ENCODE results near the gene RETN.

Gene RETN

DNA sequence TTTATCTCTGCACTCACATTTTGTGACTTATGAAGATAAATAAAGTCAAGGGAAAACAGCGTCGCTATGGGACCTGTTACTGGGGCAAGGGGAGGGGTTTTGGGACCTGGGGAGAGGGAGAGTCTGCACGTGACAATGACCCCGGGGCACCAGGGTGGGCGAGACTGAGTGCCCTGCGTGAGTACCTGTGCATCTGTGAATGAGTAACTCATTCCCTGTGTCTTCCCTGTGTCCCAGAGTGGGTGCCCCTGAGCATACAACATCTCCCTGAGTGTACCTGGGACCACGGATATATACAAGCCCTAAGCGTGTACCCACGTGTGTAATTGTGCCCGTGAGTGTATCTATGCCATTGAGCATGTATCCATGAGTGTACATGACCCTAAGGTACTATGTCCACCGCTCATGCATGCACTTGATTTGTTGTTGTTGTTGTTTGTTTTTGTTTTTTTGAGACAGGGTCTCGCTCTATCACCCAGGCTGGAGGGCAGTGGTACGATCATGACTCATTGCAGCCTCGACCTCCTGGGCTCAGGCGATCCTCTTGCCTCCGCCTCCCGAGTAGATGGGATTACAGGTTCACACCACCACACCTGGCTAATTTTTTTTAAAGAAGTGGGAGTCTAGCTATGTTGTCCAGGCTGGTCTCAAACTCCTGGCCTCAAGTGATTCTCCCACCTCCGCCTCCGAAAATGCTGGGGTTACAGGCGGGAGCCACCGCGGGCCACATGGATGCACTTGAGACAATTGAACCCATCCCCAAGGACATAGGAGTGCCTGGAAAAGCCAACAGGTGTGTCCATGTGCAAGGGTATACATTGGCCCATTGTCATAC, 11.1 kb downstream of the RETN start:
- H3K27ac ChIP-seq = peak overlapping the region; percentile 75; the same call in 1 of the 2 replicates

DNA sequence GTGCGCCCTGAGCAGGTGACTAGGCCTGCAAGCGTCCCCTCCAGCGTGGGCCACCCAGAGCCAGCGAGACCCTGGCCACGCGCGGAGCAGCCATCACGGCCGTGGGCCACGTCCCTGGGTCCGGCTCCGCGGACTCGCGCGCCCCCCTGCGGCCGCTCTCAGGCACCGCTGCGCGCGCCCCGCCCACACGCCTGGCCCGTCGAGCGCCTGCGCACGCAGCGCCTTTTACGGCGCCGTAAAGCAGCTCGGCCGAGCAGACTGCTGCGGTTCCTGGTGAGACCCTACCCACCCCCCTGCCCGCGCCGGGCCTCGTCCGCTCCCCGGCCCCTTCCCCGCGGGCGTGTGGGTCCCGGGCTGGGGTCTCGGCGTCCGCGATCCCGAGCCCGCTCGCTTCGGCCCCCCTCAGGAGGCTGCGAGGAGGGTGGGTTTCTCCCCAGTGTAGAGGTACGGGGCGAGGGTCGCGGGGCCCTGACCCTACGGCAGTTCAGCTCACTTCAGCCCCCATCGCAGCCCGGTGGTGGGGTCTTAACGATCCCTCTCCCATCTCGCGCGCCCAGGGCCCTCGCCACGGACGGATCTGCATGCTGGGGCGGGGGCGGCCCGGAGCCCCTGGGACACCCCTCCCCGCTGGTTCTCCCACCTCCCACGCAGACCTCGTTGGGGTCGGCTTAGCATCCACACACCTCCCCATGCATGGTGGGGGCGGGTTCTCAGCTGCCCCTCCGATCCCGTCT, 11.9 kb downstream of the RETN start, which contains the start of gene TRAPPC5:
Gene TRAPPC5 (plus strand): TSS at position 228 of the 734 bp plus-strand sequence. CDS start 1,421 bp downstream, outside the sequence.
- peak; percentile 85 for DNase-seq

More for the DNA sequence above, 11.1 kb downstream of the RETN start:
- Histone ChIP-seq H3K4me3 (ENCODE audit: low read depth, low read length) (peak overlapping the region; percentile 94), H3K9me3 (ENCODE audit: severe bottlenecking) (no peaks in the 10 kb centered on the region), H3K36me3 (peaks cover 14% of the 10 kb centered on the region), H3K27me3 (ENCODE audit: insufficient read depth, low read depth, severe bottlenecking) (no peaks in the 10 kb centered on the region)
- peak; percentile 19 for DNase-seq
- TF ChIP-seq, protein P1, sequence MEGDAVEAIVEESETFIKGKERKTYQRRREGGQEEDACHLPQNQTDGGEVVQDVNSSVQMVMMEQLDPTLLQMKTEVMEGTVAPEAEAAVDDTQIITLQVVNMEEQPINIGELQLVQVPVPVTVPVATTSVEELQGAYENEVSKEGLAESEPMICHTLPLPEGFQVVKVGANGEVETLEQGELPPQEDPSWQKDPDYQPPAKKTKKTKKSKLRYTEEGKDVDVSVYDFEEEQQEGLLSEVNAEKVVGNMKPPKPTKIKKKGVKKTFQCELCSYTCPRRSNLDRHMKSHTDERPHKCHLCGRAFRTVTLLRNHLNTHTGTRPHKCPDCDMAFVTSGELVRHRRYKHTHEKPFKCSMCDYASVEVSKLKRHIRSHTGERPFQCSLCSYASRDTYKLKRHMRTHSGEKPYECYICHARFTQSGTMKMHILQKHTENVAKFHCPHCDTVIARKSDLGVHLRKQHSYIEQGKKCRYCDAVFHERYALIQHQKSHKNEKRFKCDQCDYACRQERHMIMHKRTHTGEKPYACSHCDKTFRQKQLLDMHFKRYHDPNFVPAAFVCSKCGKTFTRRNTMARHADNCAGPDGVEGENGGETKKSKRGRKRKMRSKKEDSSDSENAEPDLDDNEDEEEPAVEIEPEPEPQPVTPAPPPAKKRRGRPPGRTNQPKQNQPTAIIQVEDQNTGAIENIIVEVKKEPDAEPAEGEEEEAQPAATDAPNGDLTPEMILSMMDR (IDR thresholded peaks at IDR 0.05; ENCODE audit: low read depth, low read length) = no peak

DNA sequence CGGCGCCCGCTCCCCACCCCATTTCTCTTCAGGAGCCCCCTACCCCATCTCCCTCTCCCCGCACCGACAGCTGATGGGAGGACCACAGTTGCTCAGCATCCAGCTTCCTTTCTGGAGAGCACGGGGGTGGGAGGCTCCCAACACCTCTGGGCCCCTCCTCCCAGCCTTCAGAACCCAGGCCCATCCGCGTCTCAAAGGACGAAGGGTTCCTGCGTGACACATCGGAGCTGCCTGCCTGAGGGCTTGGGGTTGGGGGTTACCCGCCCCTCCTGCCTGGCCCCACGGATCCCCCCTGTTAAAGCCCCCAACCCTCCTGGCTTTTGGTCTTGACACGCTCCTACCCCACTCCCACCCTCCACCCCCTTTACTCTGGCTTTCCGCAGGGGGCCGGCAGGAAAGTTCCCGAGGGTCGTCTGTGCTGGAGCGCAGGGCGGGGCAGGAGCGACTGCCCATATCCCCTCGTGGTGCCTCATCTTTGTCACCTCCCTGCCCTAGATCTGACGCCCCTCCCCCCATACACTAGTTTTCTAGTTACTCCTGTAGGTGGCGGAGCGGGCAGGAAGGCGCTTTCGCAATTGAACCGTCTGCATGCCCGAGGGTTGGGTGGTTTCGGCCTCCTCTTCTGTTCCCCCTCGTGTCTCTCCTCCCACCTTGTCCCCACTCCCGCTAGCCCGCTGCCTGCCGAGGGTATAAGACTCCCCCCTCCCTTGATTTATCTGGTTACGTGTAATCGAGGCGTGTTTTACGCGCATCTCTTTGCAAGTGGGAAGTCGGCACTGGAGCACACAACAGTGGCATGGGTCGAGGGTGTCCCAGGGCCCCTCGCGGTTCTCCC, 12.7 kb downstream of the RETN start:
- H3K4me3 ChIP-seq (ENCODE audit: low read depth, low read length) = peak overlapping the region; percentile 94
- peak overlapping the region; percentile 75 for H3K27ac ChIP-seq

More for the DNA sequence above, 11.9 kb downstream of the RETN start, which contains the start of gene TRAPPC5:
- no peaks in the 10 kb centered on the region for H3K27me3 ChIP-seq (ENCODE audit: insufficient read depth, low read depth, severe bottlenecking)
- TF ChIP-seq, protein P1 (IDR thresholded peaks at IDR 0.05; ENCODE audit: low read depth, low read length) = peak; percentile 85
- no peaks in the 10 kb centered on the region for H3K9me3 ChIP-seq (ENCODE audit: severe bottlenecking)
- peak within 1 kb of the TSS; percentile 75 for H3K27ac ChIP-seq
- peak within 1 kb of the TSS; percentile 94 for H3K4me3 ChIP-seq (ENCODE audit: low read depth, low read length)
- H3K36me3 ChIP-seq = peaks cover 14% of the 10 kb centered on the region

DNA sequence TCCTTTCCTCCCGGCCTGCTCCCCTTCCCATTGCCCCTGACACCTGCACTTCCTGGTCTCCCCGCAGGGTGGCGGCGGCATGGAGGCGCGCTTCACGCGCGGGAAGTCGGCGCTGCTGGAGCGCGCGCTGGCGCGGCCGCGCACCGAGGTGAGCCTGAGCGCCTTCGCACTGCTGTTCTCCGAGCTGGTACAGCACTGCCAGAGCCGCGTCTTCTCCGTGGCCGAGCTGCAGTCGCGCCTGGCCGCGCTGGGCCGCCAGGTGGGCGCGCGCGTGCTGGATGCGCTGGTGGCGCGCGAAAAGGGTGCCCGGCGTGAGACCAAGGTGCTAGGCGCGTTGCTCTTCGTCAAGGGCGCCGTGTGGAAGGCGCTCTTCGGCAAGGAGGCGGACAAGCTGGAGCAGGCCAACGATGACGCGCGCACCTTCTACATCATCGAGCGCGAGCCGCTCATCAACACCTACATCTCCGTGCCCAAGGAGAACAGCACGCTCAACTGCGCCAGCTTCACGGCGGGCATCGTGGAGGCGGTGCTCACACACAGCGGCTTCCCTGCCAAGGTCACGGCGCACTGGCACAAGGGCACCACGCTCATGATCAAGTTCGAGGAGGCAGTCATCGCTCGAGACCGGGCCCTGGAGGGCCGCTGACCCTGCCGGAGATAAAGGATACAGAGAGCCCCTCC, 13.5 kb downstream of the RETN start:
- H3K36me3 ChIP-seq = peaks cover 14% of the 10 kb centered on the region
- no peak overlapping the region for H3K4me3 ChIP-seq (ENCODE audit: low read depth, low read length)
- DNase-seq = no peak
- no peaks in the 10 kb centered on the region for H3K27me3 ChIP-seq (ENCODE audit: insufficient read depth, low read depth, severe bottlenecking)
- H3K27ac ChIP-seq = peak overlapping the region; percentile 52
- TF ChIP-seq, protein P1 (IDR thresholded peaks at IDR 0.05; ENCODE audit: low read depth, low read length) = no peak
- no peaks in the 10 kb centered on the region for H3K9me3 ChIP-seq (ENCODE audit: severe bottlenecking)

More for the DNA sequence above, 12.7 kb downstream of the RETN start:
- Histone ChIP-seq H3K27me3 (ENCODE audit: insufficient read depth, low read depth, severe bottlenecking) (no peaks in the 10 kb centered on the region), H3K36me3 (peaks cover 14% of the 10 kb centered on the region), H3K9me3 (ENCODE audit: severe bottlenecking) (no peaks in the 10 kb centered on the region)
- TF ChIP-seq, protein P1 (IDR thresholded peaks at IDR 0.05; ENCODE audit: low read depth, low read length) = peak; percentile 80
- peak; percentile 92 for DNase-seq

Data from WERI-Rb-1 (cell line).